Natural killer cell (primary cell): ENCODE data around the gene GFOD1. TPM values are rescaled to one million over a fixed set of nuclear protein-coding genes. Genes with fewer than 3 reads are reported as not detected.

Experiments
- ATAC-seq, 3 donors: fragments of 150-1000 bp in 2 of 3; fragments of 200-7000 bp in 1 of 3; cut with Tn5 transposase; 1 replicate in 1 of 3; 2 replicates in 2 of 3; pipeline ENCODE4 v1.10.0; 2021; ENCODE audit warnings: mild to moderate bottlenecking in 2 of 3, moderate library complexity in 2 of 3
- DNase-seq, 2 donors: peaks; one replicate each; pipeline versions ENCODE4 v3.0.0 to v3.0.0-alpha.2; 2013 to 2021; ENCODE audit warnings: mixed read lengths in 1 of 2
- H3K27ac ChIP-seq: one replicate; pipeline ENCODE4 v1.5.1; 2013; ENCODE audit warnings: mild to moderate bottlenecking, low read length
- H3K27me3 ChIP-seq: one replicate; pipeline ENCODE4 v1.6.1; 2013; ENCODE audit warnings: low read length; ENCODE audit not compliant: control insufficient read depth, insufficient read depth
- H3K36me3 ChIP-seq: one replicate; pipeline ENCODE4 v1.6.1; 2013; ENCODE audit warnings: low read length; ENCODE audit not compliant: control insufficient read depth, insufficient read depth
- H3K4me1 ChIP-seq: one replicate; pipeline ENCODE4 v1.6.1; 2013; ENCODE audit warnings: low read length; ENCODE audit not compliant: control insufficient read depth, insufficient read depth
- H3K4me3 ChIP-seq: one replicate; pipeline ENCODE4 v1.5.1; 2013; ENCODE audit warnings: low read length
- H3K9me3 ChIP-seq: one replicate; pipeline ENCODE4 v1.6.1; 2013; ENCODE audit warnings: low read length; ENCODE audit not compliant: control insufficient read depth, insufficient read depth
- H3K27ac Mint-ChIP-seq, 2 donors: one replicate each; pipeline ENCODE4 v1.8.0; 2022; ENCODE audit warnings: mild to moderate bottlenecking in 2 of 2, mixed read lengths in 2 of 2, moderate library complexity in 1 of 2
- H3K27me3 Mint-ChIP-seq, 2 donors: one replicate each; pipeline ENCODE4 v1.8.0; 2022; ENCODE audit warnings: low read depth in 2 of 2, mixed read lengths in 2 of 2
- H3K36me3 Mint-ChIP-seq: one replicate; pipeline ENCODE4 v1.8.0; 2022; ENCODE audit warnings: mixed read lengths
- H3K4me1 Mint-ChIP-seq, 2 donors: one replicate each; pipeline ENCODE4 v1.8.0; 2022; ENCODE audit warnings: mixed read lengths in 2 of 2
- H3K4me3 Mint-ChIP-seq: one replicate; pipeline ENCODE4 v1.8.0; 2022; ENCODE audit warnings: mild to moderate bottlenecking, moderate library complexity, mixed read lengths
- H3K9me3 Mint-ChIP-seq, 2 donors: one replicate each; pipeline ENCODE4 v1.8.0; 2022; ENCODE audit warnings: mixed read lengths in 2 of 2
- CTCF ChIP-seq: fragments of 200-600 bp; IDR thresholded peaks from one replicate; pipeline ENCODE4 v1.8.0; 2022; ENCODE audit warnings: antibody characterized with exemption
- WGBS: methylation state at CpG from one replicate; pipeline ENCODE4 v1.1.7; 2013; ENCODE audit warnings: missing lambda C conversion rate; ENCODE audit not compliant: insufficient coverage; 5-methylcytosine and 5-hydroxymethylcytosine counted together
- intact Hi-C: fragments of 100-400 bp; cut with micrococcal nuclease; formaldehyde crosslinking; loops from one replicate; pipeline ENCODE4 v1.14.2; 2022
- total RNA-seq, 4 donors: library from RNA; stranded (reverse); fragments of 120-200 nt in 1 of 4; gene quantifications; one replicate each; pipeline versions ENCODE4 v1.2.3 to v1.2.4, GENCODE V29; 2013 to 2022

GFOD1 gene
- total RNA-seq, 3 donors from 2014 or later (not counting 1 experiment from before 2014, with no cell fraction given), result 59.7 to 74.5 (median 71.2) TPM

- H3K36me3 Mint-ChIP-seq, result no peaks in the 10 kb centered on the region
- 55% methylated on average over 2 of the region's 2 CpGs for WGBS
- no peaks in the 10 kb centered on the region for H3K27me3 ChIP-seq
- ATAC-seq, result no peak
- H3K4me1 Mint-ChIP-seq, result peaks cover 90 to 97% of the 10 kb centered on the region in 2 donors
- no peaks in the 10 kb centered on the region for H3K9me3 ChIP-seq
- peak overlapping the region; percentile 73 to 96 for H3K27ac Mint-ChIP-seq
- no peak for DNase-seq
- no peak overlapping the region for H3K4me3 Mint-ChIP-seq
- no peaks in the 10 kb centered on the region for H3K27me3 Mint-ChIP-seq
- H3K27ac ChIP-seq, result no peak overlapping the region
- H3K4me3 ChIP-seq, result no peak overlapping the region
- no peaks in the 10 kb centered on the region for H3K36me3 ChIP-seq
- H3K4me1 ChIP-seq, result peaks cover 51% of the 10 kb centered on the region
- intact Hi-C loops, result loop anchor here (10.0 kb wide), 1 partner anchor 46 kb away; no protein-coding TSS in a partner anchor
- no peaks in the 10 kb centered on the region for H3K9me3 Mint-ChIP-seq
- TF ChIP-seq CTCF, result no peak
These were observed 106.6 kb downstream of the GFOD1 start for GRCh38 chr6:13380761-13381160.

- Histone ChIP-seq H3K27ac (no peak overlapping the region), H3K36me3 (no peaks in the 10 kb centered on the region), H3K27me3 (no peaks in the 10 kb centered on the region), H3K4me1 (peaks cover 54% of the 10 kb centered on the region), H3K9me3 (no peaks in the 10 kb centered on the region), H3K4me3 (no peak overlapping the region)
- H3K36me3 Mint-ChIP-seq, result no peaks in the 10 kb centered on the region
- peaks cover 88 to 93% of the 10 kb centered on the region in 2 donors for H3K4me1 Mint-ChIP-seq
- no peak for TF ChIP-seq CTCF
- no peaks in the 10 kb centered on the region for H3K27me3 Mint-ChIP-seq
- intact Hi-C loops, result no loop called here
- DNase-seq (no peak), ATAC-seq (no peak)
- H3K4me3 Mint-ChIP-seq, result no peak overlapping the region
- no peaks in the 10 kb centered on the region for H3K9me3 Mint-ChIP-seq
- H3K27ac Mint-ChIP-seq, result peak overlapping the region; percentile 73 to 96
- 74% methylated on average over 9 of the region's 9 CpGs for WGBS
These were observed 108.5 kb downstream of the GFOD1 start for GRCh38 chr6:13378669-13379590.

GRCh38 chr6:13377054-13377758 is 110.2 kb downstream of the GFOD1 start:
- Histone ChIP-seq H3K4me3 (no peak overlapping the region), H3K4me1 (peaks cover 45% of the 10 kb centered on the region), H3K27me3 (no peaks in the 10 kb centered on the region), H3K9me3 (no peaks in the 10 kb centered on the region), H3K36me3 (no peaks in the 10 kb centered on the region), H3K27ac (no peak overlapping the region)
- Mint-ChIP-seq H3K36me3 (no peaks in the 10 kb centered on the region), H3K27ac (peak overlapping the region; percentile 73 to 96), H3K4me3 (no peak overlapping the region), H3K9me3 (no peaks in the 10 kb centered on the region), H3K27me3 (no peaks in the 10 kb centered on the region), H3K4me1 (peaks cover 86 to 94% of the 10 kb centered on the region in 2 donors)
- WGBS, result 95% methylated on average over 2 of the region's 2 CpGs
- ATAC-seq (no peak), DNase-seq (no peak)
- intact Hi-C loops, result no loop called here
- no peak for TF ChIP-seq CTCF
